Ammon's horn (tissue), 1 donor: ENCODE results near the gene ENOX1.

Experiments
- DNase-seq: peaks from one replicate; pipeline ENCODE4 v3.0.0-alpha.2; 2016; ENCODE audit warnings: low spot score

The ENOX1 gene

GRCh38 chr13:43785650-43786471 lies 911 bp downstream of the ENOX1 start:
- peak; percentile 92 for DNase-seq

GRCh38 chr13:43785261-43785649 lies 1.5 kb downstream of the ENOX1 start:
- DNase-seq = peak; percentile 17

DNA sequence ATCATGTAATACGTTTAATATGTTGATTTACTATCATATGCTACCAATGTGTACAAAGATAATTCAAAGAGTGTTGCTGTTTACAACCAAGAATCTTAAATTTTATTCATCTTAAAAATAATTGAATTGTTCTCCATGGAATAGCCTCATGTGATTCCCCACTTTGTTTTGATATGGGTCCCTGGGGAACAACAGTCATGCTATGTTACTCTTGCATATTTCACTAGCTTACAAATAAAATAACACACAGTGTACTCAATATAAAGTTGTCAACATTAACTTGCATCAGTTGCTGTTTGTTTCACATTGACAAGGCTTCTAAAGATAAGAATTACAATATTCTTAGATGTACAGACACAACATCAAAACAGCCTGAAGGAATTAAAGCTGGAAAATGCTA lies 2.3 kb downstream of the ENOX1 start:
- no peak for DNase-seq

GRCh38 chr13:43783820-43784219 lies 3.0 kb downstream of the ENOX1 start:
- DNase-seq = peak; percentile 79

GRCh38 chr13:43782686-43783085 lies 4.1 kb downstream of the ENOX1 start:
- DNase-seq = no peak

DNA sequence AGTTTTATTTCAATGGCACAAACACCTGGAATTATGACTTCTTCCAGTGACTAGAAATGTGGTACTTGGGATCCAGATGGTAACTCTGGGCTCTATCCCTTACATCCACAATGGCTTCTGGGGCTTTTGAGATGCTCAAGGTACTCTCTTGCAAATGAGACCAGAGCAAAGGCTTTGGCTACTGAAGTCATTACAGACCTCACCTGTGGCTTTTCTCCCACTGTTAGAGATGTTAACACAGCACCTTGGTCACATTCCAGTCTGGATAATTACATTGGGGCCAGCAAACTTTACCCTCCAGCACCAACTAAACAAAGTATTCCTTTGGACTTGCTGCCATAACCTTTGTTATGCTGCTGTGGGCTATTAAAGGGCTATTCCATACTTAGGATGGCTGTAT lies 6.1 kb downstream of the ENOX1 start:
- DNase-seq = no peak

DNA sequence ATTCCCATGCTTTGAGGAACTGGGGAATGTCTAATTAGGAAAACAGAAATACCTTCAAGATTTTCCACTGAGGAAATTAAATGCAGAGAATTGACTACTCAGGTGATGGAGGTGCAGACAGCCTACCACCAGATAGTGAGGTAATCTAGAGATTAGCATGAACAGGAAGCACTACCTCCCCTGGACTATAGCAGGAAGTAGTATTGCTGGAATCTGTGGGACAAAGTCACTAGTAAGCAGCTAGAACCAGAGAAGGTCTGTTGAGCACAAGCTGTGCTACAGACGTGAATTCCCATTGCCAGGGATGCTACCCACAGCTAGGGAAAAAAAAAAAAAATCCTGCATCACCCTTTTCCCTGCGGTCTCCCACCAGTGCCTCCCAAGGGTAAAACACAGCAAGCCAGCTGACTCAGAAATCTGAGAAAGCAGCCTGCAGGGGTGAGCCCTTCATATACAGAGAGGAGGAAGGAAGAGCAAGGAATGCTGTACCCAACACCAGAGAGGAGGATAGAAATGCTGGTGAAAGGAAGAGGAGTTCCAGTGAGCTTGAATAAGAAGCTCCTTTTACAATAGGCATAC lies 10.2 kb downstream of the ENOX1 start:
- no peak for DNase-seq

GRCh38 chr13:43776006-43776405 lies 10.8 kb downstream of the ENOX1 start:
- DNase-seq = no peak

- DNase-seq = no peak
These were observed 13.2 kb downstream of the ENOX1 start for GRCh38 chr13:43773602-43774001.

DNA sequence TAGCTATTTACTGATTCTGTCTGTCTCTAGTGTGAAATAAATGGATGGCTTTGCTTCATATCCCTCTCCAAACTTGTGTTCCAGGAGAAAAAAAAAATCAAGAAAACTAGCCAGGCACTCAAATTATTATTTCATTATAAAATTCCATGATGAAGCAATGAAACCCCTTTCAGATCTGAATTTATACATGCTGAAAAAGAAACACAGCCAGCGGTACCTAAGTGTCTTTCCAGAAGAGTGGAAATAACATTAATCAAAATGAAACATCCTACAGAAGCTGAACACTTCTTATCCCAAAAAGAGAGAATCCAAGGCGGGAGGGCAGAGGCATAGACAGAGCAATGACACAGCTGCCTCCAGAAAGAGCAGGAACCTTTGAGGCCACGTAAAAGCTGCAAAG lies 15.9 kb downstream of the ENOX1 start:
- no peak for DNase-seq

GRCh38 chr13:43769529-43769928 lies 17.2 kb downstream of the ENOX1 start:
- DNase-seq = no peak

DNA sequence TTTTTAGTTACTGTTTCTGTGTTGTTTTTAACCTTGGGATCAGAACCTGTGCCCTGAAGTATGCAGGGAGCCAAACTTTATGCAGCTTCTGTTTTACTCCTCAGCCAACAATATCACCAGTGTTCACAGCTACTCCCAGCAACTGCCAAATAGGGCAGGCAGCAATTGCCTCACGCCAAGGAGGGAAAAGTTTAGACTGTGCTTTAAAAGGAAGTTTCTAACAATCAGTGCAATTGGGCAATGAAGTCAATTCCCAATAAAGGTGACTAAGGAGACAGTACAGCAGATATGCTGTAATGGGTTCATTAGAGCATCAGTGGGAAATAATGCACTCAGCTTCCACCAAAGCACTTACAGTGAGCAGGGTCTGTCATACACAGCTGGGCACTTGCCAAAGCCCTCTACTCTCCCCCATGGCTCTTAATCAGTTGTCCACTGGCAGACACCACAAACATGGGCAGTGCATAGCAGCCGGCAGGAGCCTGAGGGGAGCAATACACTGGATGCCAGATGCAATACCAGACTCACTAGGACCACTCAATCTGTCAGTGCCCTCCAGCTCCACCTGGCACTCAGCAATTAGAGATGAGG lies 19.3 kb downstream of the ENOX1 start:
- DNase-seq = peak; percentile 65

DNA sequence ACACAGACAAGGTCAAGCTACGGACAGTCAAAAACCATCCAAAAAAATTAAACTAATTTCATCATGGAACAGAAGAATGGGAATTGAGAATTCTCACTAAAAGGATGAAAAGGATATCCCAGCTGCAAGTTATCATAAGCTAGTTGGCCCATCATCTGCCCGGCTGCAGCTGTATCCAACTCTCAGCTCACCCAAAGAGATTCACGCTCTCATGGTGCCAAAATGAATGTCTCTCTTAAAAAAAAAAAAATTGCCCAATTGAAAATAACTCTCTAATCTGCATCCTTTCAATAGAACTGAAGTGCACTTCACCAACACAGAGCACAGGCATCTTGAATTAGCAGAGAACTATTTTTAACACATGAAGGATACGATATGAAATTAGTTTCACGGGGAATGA lies 20.0 kb downstream of the ENOX1 start:
- no peak for DNase-seq

- no peak for DNase-seq
These were observed 22.4 kb downstream of the ENOX1 start for GRCh38 chr13:43764349-43764748.

GRCh38 chr13:43763143-43763759 lies 23.5 kb downstream of the ENOX1 start:
- DNase-seq = no peak

DNA sequence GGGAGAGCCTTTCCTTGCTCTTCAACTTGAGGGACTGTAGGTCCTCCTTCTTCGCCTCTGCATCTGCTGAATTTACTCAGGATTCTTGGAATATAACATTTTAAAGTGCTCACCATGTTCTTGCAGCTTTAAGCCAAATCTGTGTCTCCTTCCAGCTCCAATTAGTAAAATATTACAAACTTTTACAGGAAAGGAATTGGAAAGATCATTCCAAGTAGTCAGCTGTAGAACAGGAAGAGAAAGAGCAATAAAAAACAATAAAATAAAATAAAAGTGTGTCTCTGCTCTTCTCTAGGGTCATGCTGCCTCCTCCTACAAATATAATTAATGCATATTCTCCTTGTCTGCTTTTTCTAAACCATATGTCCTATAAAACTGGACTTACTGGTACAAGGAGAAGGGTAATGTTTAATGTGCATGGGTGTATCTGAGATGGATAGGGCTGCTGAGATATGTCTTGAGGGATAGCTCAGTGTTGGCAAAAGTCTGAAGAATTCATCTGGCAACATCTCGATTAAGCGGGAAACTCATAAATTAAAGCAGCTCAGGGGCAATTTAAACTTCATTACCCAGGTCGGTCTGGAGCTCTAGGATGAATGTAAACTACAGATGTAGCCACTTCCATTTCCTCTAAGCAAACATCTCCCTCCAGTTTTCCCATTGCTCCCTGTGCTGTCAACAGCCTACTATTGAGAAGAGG lies 25.0 kb downstream of the ENOX1 start:
- DNase-seq = no peak

DNA sequence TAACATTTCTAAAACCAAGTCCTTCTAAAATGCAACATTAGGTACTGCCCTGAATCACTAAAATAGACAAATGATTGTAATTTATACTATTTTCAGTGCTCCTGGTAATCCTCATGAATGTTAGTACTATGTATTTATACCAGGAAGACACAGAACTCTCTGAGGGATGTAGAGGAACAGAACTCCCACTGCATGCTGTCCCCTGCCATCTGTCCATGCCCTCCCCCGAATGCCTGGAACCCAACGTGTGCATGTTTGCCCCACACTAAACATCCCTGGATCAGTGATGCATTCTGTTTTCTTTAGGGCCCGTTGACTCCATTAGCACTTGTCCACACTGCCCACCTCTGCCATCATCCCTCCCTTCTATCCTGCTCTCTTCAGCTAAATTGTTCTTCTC lies 26.5 kb downstream of the ENOX1 start:
- DNase-seq = peak; percentile 59

GRCh38 chr13:43758834-43759233 lies 27.9 kb downstream of the ENOX1 start:
- no peak for DNase-seq

DNA sequence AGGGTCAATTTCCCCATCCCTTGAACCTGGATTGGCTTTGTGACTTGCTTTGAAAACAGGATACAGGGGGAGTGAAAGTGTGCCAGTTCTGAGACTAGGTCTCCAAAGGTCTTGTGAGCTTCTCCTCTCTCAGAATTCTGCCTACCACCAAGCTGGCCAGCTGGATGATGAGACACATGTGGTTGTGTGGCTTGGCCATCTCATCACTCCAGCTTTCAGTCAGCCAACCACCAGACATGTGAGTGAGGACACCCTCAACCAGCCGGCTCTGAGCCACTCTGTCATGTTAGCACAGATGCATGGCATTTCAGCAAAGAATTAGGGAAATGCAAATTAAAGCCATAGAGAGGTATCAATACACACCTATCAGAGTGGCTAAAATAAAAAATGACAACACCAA lies 29.5 kb downstream of the ENOX1 start:
- no peak for DNase-seq

- no peak for DNase-seq
These were observed 30.9 kb downstream of the ENOX1 start for GRCh38 chr13:43755844-43756243.

- no peak for DNase-seq
These were observed 35.1 kb downstream of the ENOX1 start for GRCh38 chr13:43751624-43752023.

GRCh38 chr13:43749503-43749902 lies 37.3 kb downstream of the ENOX1 start:
- no peak for DNase-seq
